Stomach (tissue), 4 donors: ENCODE results near the gene FNBP1L.

Experiments used
- EP300 ChIP-seq: sonication (generic); formaldehyde crosslinking; IDR thresholded peaks from one replicate; pipeline ENCODE4 v1.6.1; 2017; ENCODE audit warnings: antibody characterized with exemption
- POLR2A ChIP-seq, 4 donors: fragments of 450-650 bp; IDR thresholded peaks; one replicate each; pipeline ENCODE4 v1.6.1; 2016; ENCODE audit warnings: antibody characterized with exemption in 4 of 4, control low read depth in 2 of 4, mild to moderate bottlenecking in 1 of 4, moderate library complexity in 1 of 4
- POLR2AphosphoS5 ChIP-seq, 3 donors: sonication (generic); formaldehyde crosslinking; IDR thresholded peaks; one replicate each; pipeline ENCODE4 v1.6.1; 2016; ENCODE audit warnings: antibody characterized with exemption in 3 of 3
- TF ChIP-seq, protein P1 (sequence below), 7 experiments: fragments of 450-650 bp in 4 of 7; fragments of 200-600 bp in 3 of 7; sonication (generic) in 3 of 7; IDR thresholded peaks; one replicate each; pipeline ENCODE4 v1.5.1; 2016 to 2019; ENCODE audit warnings: antibody characterized with exemption in 7 of 7, control low read depth in 2 of 7, mild to moderate bottlenecking in 1 of 7

DNA sequence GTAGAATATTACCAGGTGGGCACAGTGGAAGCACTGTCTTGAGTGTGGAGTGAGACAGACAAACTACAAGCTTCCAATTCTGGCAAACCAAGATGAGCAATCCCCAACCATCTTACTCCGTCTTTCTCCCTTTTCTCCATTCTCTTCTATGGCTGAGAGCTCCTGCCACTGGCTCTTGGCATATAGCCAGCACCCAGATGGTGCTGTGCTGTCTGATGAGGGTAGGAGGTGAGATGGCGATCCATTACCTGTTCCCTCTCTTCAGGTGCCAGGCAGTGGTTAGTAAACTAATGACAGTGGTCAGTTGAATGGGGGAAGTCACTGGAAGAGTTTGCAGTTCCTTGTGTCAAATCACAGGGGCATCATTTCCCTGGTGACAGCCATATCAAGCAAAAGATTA, 108.4 kb downstream of the FNBP1L start:
- TF ChIP-seq EP300 (no peak), POLR2A (IDR thresholded peaks at IDR 0.05) (no peak), POLR2AphosphoS5 (IDR thresholded peaks at IDR 0.05) (no peak)
- TF ChIP-seq, protein P1, sequence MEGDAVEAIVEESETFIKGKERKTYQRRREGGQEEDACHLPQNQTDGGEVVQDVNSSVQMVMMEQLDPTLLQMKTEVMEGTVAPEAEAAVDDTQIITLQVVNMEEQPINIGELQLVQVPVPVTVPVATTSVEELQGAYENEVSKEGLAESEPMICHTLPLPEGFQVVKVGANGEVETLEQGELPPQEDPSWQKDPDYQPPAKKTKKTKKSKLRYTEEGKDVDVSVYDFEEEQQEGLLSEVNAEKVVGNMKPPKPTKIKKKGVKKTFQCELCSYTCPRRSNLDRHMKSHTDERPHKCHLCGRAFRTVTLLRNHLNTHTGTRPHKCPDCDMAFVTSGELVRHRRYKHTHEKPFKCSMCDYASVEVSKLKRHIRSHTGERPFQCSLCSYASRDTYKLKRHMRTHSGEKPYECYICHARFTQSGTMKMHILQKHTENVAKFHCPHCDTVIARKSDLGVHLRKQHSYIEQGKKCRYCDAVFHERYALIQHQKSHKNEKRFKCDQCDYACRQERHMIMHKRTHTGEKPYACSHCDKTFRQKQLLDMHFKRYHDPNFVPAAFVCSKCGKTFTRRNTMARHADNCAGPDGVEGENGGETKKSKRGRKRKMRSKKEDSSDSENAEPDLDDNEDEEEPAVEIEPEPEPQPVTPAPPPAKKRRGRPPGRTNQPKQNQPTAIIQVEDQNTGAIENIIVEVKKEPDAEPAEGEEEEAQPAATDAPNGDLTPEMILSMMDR (IDR thresholded peaks at IDR 0.05) = no peak
